HG03521 (cell line): ENCODE results near the gene TRAFD1.

ENCODE experiments used
- ATAC-seq: cut with Tn5 transposase; IDR thresholded peaks from one replicate; pipeline ENCODE4 v1.9.1; 2021; ENCODE audit warnings: mild to moderate bottlenecking, moderate library complexity; ENCODE audit not compliant: unreplicated experiment

The TRAFD1 gene

DNA sequence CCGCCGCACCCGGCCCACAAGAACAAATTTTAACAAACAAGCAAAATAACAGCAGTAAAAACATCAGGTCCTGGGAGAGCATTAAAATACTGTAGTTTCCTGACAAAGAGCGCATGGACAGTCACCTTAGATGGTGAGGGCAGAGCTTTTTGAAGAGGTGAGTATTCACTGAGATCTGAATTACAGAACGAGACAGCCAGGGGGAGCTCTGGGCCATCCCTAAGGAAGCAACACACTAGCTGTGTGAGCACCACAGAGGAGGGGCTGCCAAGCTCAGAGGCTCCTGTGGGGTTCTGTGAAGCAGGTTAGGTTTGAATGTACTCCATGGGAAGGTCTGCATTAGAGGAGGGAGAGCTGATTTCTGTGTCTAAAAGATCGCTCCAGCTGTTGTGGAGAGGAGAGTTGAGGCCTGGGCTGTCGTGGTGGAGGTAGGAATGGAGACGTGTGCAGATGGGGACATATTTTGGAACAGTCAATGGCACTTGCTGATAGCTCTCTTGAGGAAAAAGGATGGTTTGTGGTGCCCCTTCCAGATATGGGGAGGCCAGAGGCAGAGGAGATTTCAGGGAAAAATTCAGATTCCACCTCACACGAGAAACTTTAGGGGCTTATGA is 72.9 kb downstream of the TRAFD1 start:
- no peak for ATAC-seq

DNA sequence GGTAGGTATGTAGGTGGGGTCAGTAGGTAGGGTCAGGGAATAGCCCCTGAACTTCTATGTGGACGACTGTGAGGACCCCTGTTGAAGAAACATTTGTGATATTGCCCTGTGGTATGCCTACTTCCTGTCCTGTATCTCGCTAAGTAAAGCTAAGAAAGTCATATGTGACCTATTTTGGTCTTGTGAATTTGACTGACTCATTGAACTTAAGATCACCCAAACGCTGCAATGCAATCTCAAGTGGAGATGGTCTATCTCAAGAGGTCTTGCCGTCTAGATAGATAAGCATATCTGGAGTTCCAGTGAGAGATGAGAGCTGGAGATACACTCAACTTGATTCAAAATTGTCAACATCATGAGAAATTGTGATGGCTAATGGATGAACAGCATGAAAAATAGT is 73.8 kb downstream of the TRAFD1 start:
- ATAC-seq = no peak
